RPMI7951 (cell line): Measurements from ENCODE around the gene LBH. TPM values are rescaled to one million over a fixed set of nuclear protein-coding genes. Genes with fewer than 3 reads are reported as not detected.

Experiments used
- DNase-seq: peaks from one replicate; pipeline ENCODE4 v3.0.0-alpha.2; 2012; ENCODE audit warnings: low read depth
- total RNA-seq: library from RNA; depleted of rRNA; stranded (reverse); fragments of >200 nt; shearing (Covaris generic); gene quantifications from 2 replicates; pipeline ENCODE4 v1.2.3, GENCODE V29; 2014

Gene LBH
- total RNA-seq, 1 experiment from 2014 or later = 6.4 TPM

DNA sequence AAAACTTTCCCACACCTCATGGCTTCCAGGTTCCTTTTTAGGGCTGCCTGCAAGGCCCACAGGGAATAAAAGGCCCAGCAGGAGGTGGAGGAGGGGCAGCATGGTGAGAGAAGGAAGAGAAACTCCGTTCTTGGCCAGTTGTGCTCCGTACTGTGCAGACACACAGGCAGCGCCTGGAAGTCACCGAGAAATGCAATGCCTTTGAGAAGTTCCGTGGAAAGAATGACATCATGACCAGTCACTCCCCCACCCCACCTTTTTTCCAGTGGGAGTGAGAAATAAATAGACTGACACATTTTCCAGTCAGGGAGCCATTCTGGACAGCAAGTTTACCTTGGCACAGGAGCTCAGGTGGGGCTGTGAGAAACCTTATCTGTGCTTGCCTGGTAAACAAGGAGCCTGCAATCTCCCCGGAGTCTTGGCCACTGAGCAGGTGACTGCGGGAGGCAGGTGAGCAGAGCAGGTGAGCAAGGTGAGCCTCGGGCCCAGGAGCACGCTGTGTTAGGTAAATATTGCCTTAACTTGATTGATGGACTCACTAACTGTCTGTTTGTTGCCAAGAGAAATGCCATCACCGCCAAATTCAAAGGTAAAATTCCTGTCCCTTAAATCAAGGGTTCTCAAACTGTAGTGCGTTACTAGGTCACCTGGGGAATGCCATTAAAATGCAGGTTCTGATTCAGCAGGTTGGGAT, 13.5 kb upstream of the LBH start:
- no peak for DNase-seq

- no peak for DNase-seq
Measured at GRCh38 chr2:30218338-30218713, 13.0 kb upstream of the LBH start.

DNA sequence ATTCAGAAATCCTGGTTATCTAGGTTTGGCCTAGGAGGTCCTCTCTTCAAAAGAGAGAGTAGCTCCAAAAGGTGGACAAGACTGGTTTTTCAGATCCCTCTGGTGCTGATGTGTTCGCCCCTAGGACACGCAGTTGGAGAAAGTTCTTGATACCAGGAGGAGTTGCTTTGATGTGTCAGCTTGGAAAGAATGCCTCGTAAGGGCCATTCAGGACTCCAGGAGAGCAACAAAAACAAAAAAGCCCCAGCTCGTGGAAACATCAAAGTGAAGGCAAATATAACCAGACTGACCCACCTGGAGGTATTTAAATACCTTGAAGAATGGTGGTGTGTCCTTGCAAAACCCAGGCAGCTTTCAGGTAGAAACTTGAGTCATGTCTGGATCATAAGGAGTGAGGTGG, 12.5 kb upstream of the LBH start:
- DNase-seq = no peak

DNA sequence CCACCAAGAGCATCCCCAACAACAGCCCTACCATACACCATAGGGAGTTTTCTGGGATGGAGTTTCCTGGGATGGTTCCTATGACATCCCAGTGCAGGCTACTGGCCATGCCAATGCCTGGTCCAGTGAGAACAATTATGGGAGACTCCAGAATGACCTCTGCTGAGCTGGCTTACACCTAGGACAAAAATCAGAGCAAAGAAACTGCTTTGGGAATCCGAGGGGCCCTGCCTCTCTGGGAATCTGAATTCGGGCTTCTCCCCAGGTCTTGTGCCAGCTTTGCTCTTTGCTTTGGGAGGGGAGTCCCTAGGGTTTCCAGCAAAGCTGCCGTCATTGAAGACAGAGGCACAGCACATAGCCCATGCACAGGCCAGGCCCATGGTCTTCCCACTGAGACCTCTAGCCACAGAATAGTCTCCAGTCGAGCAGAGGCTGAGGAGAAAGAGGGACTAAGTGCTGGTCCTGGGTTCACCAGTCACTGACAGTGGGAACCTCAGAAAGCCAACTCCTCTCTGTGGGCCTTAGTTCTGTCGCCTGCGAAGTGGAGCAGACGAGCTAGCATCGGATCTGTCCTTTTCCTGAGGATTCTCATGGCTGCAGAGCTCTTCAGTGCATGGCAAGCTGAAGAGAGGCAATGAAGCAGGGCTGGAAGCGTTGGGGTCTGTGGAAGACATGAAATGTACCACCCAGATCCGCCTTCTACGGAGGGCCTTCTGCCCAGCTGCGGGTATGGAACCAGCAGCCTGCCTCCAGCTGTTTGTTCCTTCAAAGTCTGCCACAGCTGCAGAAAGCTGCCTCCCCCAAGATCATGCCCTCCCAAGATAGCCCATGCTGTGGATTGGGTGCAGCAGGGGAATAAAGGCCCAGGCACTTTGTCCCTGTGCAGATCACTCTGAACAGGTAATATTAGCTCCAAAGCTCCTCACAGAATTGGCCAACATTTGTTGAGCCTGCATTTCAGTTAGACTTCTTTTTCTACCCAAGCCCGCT, 11.2 kb upstream of the LBH start:
- DNase-seq = no peak

DNA sequence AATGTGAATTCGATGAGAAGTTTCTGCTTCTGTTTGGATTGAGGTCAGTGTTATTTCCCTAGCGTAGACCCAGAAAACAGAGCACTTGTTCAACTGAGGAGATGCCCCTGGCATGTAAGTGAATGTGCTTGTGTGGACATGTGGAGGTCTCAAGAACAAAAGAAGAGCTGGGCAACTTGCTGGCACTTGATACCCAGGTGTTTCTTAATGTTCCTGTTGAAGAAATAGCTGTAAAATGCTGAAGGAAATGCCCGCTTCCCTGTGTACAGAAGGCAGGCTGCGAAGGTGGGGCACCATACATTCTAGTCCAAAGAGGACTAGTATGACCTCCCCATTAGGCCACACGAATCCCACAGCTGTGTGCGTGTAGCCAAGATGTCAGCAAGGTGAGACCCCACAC, 9.8 kb upstream of the LBH start:
- DNase-seq = no peak

- DNase-seq = no peak
Measured at GRCh38 chr2:30222031-30222430, 9.3 kb upstream of the LBH start.

DNA sequence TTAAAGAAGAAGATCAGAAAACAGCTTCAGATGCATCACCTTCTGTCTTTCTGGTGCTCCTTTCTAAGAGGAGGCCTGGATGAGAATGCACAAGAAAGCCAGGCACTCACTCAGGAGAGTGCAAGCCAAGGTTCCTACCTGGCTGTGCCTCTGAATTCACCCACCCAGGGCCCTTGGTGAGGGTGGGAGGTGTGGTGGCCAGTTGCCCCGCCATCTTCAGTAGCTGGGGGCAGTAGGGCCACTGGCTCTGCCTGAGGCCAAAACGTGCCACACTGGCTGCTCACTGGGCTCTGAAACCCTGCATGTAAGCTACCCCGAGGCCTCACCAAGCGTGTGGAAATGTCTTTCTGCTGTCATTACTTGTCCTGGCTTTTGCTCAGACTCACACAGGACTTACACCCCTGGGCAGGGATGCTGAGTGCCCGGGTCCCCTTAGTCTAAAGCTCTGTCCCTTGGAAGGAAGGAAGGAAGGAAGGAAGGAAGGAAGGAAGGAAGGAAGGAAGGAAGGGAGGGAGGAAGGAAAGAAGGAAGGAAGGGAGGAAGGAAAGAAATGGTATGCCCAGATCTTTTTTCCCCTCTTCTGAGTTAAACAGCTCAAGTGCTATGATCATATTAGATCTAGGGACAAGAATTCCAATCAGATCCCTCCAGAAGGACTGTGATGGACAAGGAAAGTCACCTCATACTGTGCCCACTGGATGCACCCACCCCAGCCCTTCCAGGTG, 8.5 kb upstream of the LBH start:
- no peak for DNase-seq

GRCh38 chr2:30223413-30223874, 7.9 kb upstream of the LBH start:
- DNase-seq = no peak

- DNase-seq = no peak
Measured at GRCh38 chr2:30224151-30224550, 7.2 kb upstream of the LBH start.

- DNase-seq = peak; percentile 54
Measured at GRCh38 chr2:30225131-30225762, 6.1 kb upstream of the LBH start.

GRCh38 chr2:30226144-30227032, 4.9 kb upstream of the LBH start:
- DNase-seq = no peak

GRCh38 chr2:30229596-30229995, 1.7 kb upstream of the LBH start:
- DNase-seq = no peak

DNA sequence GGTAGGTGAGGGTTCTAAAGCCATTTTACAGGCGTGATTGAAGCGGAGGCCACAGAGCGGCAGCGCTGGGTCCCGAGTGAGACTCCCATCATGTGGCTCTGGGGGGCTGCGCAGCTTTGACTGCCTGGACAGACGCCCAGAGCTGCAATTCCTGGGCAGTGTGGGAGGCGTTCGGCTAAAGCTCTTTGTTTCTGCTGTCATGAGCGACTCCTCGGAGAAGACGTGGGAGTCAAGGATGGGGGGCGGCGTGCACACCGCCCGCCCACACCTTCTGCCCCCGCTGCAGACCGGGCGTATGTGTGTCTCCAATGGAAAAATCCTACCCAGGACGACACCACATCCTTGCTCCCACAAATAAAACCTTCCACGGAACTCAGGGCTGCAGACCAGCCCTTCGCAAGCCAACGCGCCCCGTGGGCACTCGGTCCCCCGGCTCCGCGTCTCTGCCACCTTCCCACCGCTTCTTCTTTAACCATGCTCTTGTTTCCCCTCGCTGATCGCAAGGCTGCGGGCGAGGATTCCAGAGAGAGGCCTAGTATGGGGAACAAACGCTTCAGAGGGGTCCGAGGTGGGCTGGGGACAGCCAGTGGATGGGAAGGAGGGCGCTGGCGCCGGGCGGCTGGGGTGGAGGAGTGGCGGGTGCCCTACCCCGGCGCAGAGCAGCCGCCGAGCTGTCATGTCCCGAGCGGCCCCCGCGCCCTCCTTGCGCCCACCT, 680 bp upstream of the LBH start:
- DNase-seq = no peak

DNA sequence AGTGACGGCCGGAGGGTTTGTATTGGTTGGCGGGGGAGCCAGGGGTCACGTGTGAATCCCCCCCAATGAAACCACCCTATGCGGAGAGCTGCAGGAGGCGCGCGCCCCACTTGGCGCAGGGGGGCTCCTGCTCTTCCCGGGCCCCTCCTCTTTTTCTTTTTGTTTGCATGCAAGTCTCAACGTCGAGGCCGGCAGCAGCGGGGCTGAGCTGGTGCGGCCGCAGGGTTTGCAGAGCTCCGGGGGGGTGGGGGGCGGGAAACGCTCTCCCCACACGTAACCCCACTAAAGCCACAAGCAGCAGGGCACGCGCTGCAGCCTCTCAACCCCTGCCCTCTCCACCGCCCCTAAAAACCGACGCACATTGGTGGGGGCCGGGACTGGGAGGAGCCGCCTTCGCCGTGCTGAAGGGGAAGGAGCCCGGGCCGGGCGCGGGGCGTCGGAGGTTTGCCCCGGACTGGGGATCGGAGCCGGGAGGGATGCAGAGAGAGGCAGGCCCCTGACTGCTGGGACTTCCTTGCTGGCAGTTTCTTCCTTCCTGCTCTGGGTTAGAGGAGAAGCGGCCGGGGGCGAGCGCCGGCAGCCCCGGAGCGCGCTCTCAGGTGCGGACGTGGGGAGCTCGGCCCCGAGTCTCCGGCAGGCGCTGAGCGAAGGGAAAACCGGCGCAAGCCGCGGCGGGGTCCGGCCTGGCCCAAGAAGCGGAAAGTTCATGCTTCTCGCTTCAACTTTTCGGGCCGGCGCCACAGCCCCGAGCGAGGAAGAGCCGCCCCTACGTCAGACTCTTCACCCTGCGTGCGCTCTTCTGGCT, 864 bp downstream of the LBH start:
- no peak for DNase-seq

GRCh38 chr2:30232801-30233130, 1.4 kb downstream of the LBH start:
- DNase-seq = no peak

DNA sequence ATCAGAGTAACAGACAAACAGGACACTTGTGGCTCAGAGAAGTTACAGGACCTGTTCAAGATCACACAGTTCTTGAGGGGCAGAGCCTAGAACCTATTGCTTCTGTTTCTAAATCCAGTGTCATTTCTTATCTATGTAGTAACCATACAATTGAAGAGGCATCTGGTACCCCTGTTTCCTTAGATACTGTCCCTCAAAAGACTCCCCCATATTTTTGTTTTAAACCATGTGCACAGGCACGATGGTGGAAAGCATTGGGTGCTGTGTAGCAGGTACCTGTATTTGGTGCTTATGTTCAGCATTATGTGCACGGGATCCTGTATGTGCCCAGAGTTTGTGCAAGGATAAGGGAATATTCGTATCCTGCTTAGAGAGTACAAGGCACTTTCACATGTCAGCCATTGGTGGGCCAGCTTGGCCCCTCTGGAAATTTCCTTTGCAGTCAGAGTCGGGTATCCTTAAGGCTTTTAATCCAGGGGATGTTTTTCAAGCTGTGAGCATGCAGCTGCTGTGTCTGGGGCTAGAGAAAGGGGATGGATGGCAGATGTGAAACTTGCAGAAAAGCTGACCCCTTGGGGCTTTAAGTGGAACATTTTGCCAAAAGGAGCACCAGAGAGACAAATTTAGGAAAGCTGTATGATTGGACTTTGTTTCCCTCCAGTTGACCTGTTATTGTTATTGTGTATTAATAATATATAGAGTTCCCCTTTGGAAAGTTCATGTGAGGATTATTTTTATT, 2.1 kb downstream of the LBH start:
- DNase-seq = no peak

DNA sequence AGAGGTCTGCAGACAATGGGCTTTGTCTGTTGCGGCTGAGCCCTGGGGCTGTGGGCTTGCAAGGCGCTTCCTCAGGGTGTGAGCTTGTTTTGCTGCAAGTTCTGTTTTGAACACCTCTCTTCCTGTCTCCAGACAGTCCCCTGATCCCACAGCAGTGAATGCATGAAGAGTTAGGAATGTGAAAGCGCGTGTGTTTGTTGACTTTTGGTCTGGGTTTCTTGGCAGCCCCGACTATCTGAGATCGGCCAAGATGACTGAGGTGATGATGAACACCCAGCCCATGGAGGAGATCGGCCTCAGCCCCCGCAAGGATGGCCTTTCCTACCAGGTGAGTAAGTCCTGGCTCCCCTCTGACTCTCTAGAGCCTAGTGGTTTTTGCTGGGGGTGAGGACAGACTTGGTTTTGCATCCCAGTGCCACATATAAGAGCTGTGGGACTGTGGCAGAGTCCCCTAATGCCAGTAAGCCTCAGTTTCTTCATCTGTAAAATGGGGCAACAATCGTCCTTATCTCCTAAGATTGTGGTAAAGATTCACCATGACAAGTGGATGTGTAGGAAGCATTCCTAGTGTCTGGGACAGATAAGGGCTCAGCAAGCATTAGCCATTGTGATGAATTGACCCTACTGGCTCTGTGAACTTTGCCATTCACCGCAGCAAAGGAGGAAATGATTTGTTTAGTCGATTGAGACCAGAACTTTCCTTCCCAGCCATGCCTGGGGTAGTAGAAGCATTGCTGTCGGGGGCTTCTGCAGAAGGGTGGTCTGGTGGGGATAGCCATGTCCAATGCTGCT, 3.0 kb downstream of the LBH start:
- DNase-seq = peak; percentile 11
